K562 (cell line): ENCODE results near the gene SARS2. TPM values are rescaled to one million over a fixed set of nuclear protein-coding genes. Genes with fewer than 3 reads are reported as not detected.

Experiments
- BCOR ChIP-seq: fragments of 450-650 bp; IDR thresholded peaks from 2 replicates; pipeline ENCODE4 v1.6.1; 2016
- BMI1 ChIP-seq: fragments of 150-350 bp; IDR thresholded peaks from 2 replicates; pipeline ENCODE4 v1.6.1; 2014; ENCODE audit warnings: low read length
- CHD7 ChIP-seq: fragments of 200-600 bp; sonication (generic); IDR thresholded peaks from one replicate; pipeline ENCODE4 v1.6.1; 2012; ENCODE audit warnings: mild to moderate bottlenecking, low read depth, low read length, inconsistent platforms
- KAT7 ChIP-seq: sonication (generic); formaldehyde crosslinking; IDR thresholded peaks from 2 replicates; pipeline ENCODE4 v1.8.0; 2022; ENCODE audit warnings: missing genetic modification reagents, mild to moderate bottlenecking, borderline replicate concordance
- SMAD4 ChIP-seq: fragments of 250-450 bp; sonication (Bioruptor Pico); conservative IDR thresholded peaks from 2 replicates; pipeline ENCODE4 v1.8.0; 2021; ENCODE audit warnings: inconsistent platforms, mild to moderate bottlenecking, moderate library complexity
- TBL1XR1 ChIP-seq, 2 experiments: IDR thresholded peaks; 2 replicates each; pipeline ENCODE4 v1.6.1; 2012; ENCODE audit warnings: improper control_type of control experiment in 2 of 2, low read length in 2 of 2, mild to moderate bottlenecking in 1 of 2
- TCFL5 ChIP-seq: fragments of 250-450 bp; sonication (Bioruptor Pico); conservative IDR thresholded peaks from 2 replicates; pipeline ENCODE4 v1.6.1; 2021; ENCODE audit warnings: mild to moderate bottlenecking, moderate library complexity, matching md5 sums
- ZBTB12 ChIP-seq: fragments of 250-450 bp; sonication (Bioruptor Pico); IDR thresholded peaks from 2 replicates; pipeline ENCODE4 v1.4.0; 2020
- polyA plus RNA-seq, 8 experiments: library from polyadenylated mRNA; depleted of rRNA in 4 of 8; stranded (reverse) in 5 of 8; unstranded in 3 of 8; fragments of >200 nt; fragmentation: Nextera tagmentation in 2 of 8; fragmentation: Illumina TruSeq in 1 of 8; extraction: Ambion mirVana in 2 of 8; extraction: Trizol in 1 of 8; gene quantifications; 2 replicates each; pipeline versions ENCODE4 v1.2.1 to v1.2.3, GENCODE V29; 2011 to 2014; ENCODE audit warnings: inconsistent platforms in 1 of 8, missing spikeins in 1 of 8
- total RNA-seq, 7 experiments: library from RNA; depleted of rRNA in 6 of 7; stranded (reverse); fragments of >200 nt in 6 of 7; fragmentation: Illumina TruSeq in 2 of 7; extraction: Trizol in 2 of 7; gene quantifications; 2 replicates each; pipeline versions ENCODE4 v1.2.1 to v1.2.3, GENCODE V29; 2011 to 2021; ENCODE audit warnings: low replicate concordance in 1 of 7
- TF ChIP-seq, protein P1 (sequence below): IDR thresholded peaks from 2 replicates; pipeline ENCODE4 v1.6.1; 2011; ENCODE audit not compliant: insufficient read length; ENCODE audit errors: extremely low read depth
- TF ChIP-seq, protein P2 (sequence below): sonication (generic); formaldehyde crosslinking; IDR thresholded peaks from 2 replicates; pipeline ENCODE4 v1.9.0; 2022; ENCODE audit warnings: mild to moderate bottlenecking, missing genetic modification reagents

SARS2 gene
- total and polyA plus RNA-seq, 9 of the 15 experiments (the other 6 are each of a cell fraction or from before 2014, with no cell fraction given): 3.1 to 59.1 (median 31.7) TPM

- no peak for TF ChIP-seq CHD7
- peak; percentile 23 to 67; a peak in 2 of 4 replicates for TF ChIP-seq TBL1XR1 (IDR thresholded peaks at IDR 0.05; ENCODE audit: low read length in 2 of 2)
- no peak for TF ChIP-seq TCFL5
- 0 out of 2 replicates have a peak, but pooled peaks have one; percentile 51 for TF ChIP-seq KAT7 (CRISPR knock-in tag)
- TF ChIP-seq BCOR: 0 out of 2 replicates have a peak, but pooled peaks have one; percentile 35
- TF ChIP-seq, protein P1, sequence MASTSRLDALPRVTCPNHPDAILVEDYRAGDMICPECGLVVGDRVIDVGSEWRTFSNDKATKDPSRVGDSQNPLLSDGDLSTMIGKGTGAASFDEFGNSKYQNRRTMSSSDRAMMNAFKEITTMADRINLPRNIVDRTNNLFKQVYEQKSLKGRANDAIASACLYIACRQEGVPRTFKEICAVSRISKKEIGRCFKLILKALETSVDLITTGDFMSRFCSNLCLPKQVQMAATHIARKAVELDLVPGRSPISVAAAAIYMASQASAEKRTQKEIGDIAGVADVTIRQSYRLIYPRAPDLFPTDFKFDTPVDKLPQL: no peak
- TF ChIP-seq ZBTB12: peak; percentile 39; the same call in 1 of the 2 replicates
- TF ChIP-seq BMI1: no peak
- peak; percentile 74; the same call in 1 of the 2 replicates for TF ChIP-seq SMAD4 (CRISPR knock-in tag)
- TF ChIP-seq, protein P2, sequence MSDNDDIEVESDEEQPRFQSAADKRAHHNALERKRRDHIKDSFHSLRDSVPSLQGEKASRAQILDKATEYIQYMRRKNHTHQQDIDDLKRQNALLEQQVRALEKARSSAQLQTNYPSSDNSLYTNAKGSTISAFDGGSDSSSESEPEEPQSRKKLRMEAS: peak; percentile 13; the same call in 1 of the 2 replicates
These were observed at the start of gene SARS2 (continued) for GRCh38 chr19:38929929-38930775.
